ENCODE measurements around the gene PRRC2A.
A peak's percentile ranks its signal among the peaks of the same experiment; 100 is the strongest.

The PRRC2A gene

DNA sequence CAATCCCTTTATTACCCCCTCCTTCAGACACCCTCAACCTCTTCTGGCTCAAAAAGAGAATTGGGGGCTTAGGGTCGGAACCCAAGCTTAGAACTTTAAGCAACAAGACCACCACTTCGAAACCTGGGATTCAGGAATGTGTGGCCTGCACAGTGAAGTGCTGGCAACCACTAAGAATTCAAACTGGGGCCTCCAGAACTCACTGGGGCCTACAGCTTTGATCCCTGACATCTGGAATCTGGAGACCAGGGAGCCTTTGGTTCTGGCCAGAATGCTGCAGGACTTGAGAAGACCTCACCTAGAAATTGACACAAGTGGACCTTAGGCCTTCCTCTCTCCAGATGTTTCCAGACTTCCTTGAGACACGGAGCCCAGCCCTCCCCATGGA, 42.9 kb upstream of the PRRC2A start:
- H3K9ac ChIP-seq (ENCODE audit: low read length in 5 of 5), result no peak overlapping the region
- H3K4me1 ChIP-seq (ENCODE audit: control insufficient read depth in 5 of 5, insufficient read depth in 5 of 5, low read length in 5 of 5), result peaks cover 4 to 50% (median 30%) of the 10 kb centered on the region in 5 donors
- H3K27me3 ChIP-seq (ENCODE audit: control insufficient read depth in 5 of 5, insufficient read depth in 4 of 5, low read length in 5 of 5), result peaks cover 0 to 4% (median under 1%) of the 10 kb centered on the region in 5 donors
- no peak overlapping the region for H3K27ac ChIP-seq (ENCODE audit: low read depth, low read length)
- H3K9me3 ChIP-seq (ENCODE audit: control insufficient read depth in 5 of 5, low read length in 5 of 5), result no peaks in the 10 kb centered on the region
- peaks cover 0 to 4% (median 0%) of the 10 kb centered on the region in 5 donors for H3K36me3 ChIP-seq (ENCODE audit: control insufficient read depth in 5 of 5, insufficient read depth in 5 of 5, low read length in 5 of 5)
- no peak overlapping the region for H3K4me3 ChIP-seq (ENCODE audit: low read depth in 1 of 5, low read length in 5 of 5)

DNA sequence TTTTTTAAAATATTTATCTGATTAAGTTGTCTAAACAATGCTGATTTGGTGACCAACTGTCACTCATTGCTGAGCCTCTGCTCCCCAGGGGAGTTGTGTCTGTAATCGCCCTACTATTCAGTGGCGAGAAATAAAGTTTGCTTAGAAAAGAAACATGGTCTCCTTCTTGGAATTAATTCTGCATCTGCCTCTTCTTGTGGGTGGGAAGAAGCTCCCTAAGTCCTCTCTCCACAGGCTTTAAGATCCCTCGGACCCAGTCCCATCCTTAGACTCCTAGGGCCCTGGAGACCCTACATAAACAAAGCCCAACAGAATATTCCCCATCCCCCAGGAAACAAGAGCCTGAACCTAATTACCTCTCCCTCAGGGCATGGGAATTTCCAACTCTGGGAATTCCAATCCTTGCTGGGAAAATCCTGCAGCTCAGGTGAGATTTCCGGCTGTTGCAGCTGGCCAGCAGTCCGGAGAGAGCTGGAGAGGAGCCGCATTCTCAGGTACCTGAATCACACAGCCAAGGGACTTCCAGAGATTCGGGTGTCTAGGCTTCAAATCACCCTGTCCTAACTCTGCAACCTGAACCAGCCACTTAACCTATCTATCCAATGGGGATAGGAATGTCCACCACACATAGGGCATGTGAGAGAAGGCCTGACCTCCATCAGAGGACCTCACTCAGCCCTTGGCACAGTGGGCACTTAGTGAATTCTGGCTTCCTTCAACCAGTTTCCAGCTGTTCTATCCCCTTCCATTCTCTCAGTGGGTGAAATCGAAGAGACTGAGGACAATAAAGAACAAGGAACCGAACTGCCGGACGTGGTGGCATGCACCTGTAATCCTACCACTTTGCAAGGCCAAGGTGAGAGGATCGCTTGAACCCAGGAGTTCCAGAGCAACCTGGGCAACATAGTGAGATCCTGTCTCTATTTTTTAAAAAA, 42.1 kb upstream of the PRRC2A start:
- Histone ChIP-seq H3K9me3 (ENCODE audit: control insufficient read depth in 5 of 5, low read length in 5 of 5) (no peaks in the 10 kb centered on the region), H3K4me1 (ENCODE audit: control insufficient read depth in 5 of 5, insufficient read depth in 5 of 5, low read length in 5 of 5) (peaks cover 5 to 54% (median 30%) of the 10 kb centered on the region in 5 donors), H3K9ac (ENCODE audit: low read length in 5 of 5) (no peak overlapping the region), H3K27me3 (ENCODE audit: control insufficient read depth in 5 of 5, insufficient read depth in 4 of 5, low read length in 5 of 5) (peaks cover 0 to 4% (median 0%) of the 10 kb centered on the region in 5 donors), H3K36me3 (ENCODE audit: control insufficient read depth in 5 of 5, insufficient read depth in 5 of 5, low read length in 5 of 5) (peaks cover 0 to 4% (median 0%) of the 10 kb centered on the region in 5 donors), H3K4me3 (ENCODE audit: low read depth in 1 of 5, low read length in 5 of 5) (no peak overlapping the region), H3K27ac (ENCODE audit: low read depth, low read length) (no peak overlapping the region)

DNA sequence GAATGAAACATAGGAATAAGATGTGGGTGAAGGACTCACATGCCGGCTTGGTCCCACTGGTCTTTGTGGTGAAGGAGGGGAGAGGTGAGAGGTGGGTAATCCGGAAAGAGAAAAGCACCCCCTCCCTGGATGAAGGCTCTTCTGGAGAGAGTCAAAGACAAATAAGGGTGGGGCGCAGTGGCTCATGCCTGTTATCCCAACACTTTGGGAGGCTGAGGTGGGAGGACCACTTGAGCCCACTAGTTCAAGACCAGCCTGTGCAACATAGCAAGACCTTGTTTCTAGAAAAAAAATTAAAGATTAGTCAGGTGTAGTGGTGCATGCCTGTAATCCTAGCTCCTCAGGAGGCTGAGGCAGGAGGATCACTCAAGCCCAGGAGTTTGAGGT, 41.4 kb upstream of the PRRC2A start:
- Histone ChIP-seq H3K9me3 (ENCODE audit: control insufficient read depth in 5 of 5, low read length in 5 of 5) (no peaks in the 10 kb centered on the region), H3K27ac (ENCODE audit: low read depth, low read length) (no peak overlapping the region), H3K4me1 (ENCODE audit: control insufficient read depth in 5 of 5, insufficient read depth in 5 of 5, low read length in 5 of 5) (peaks cover 5 to 54% (median 30%) of the 10 kb centered on the region in 5 donors), H3K36me3 (ENCODE audit: control insufficient read depth in 5 of 5, insufficient read depth in 5 of 5, low read length in 5 of 5) (peaks cover 0 to 4% (median 0%) of the 10 kb centered on the region in 5 donors), H3K4me3 (ENCODE audit: low read depth in 1 of 5, low read length in 5 of 5) (no peak overlapping the region), H3K27me3 (ENCODE audit: control insufficient read depth in 5 of 5, insufficient read depth in 4 of 5, low read length in 5 of 5) (peaks cover 0 to 4% (median 0%) of the 10 kb centered on the region in 5 donors), H3K9ac (ENCODE audit: low read length in 5 of 5) (no peak overlapping the region)

DNA sequence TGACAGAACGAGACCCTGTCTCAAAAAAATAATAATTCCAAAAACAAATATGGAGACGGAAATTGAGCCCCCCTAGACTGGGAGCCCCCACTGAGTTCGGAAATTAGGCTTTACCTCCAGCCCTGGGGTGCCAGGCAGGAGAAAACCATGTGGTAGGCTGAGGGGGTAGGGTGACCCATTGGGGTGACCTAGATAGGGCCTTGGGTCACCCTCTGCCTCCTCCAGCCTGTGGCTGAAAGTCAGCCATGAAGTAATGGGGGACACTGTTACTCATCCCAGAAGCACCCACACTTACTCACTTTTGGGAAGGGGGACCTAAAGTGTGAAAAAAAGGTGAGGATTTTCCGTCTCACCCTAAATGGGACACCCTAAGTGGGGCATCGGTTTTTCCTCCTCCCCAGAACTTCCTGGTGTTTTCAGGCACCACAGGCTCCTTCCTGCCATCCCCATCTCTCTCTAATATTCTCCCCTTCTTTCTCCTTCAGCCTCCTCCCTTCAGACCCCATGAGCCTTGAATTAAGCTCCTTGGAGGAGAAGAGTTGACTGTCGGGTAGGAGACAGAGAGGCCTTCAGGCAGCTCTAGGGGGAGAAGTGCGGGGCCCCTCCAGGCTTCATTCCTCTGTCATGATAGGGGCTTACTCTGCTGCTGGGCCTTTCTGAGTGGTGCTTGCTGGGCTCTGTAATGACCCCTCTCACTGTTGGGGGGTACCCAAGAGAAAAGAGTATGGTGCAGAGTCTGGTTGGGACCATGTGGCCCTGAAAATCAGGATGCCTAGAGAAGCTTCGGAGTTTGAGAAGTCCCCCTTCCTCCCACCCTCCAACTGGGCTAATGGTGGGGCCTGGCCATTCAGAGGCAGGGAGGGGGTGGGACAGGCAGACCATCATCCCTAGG, 40.7 kb upstream of the PRRC2A start:
- Histone ChIP-seq H3K27me3 (ENCODE audit: control insufficient read depth in 5 of 5, insufficient read depth in 4 of 5, low read length in 5 of 5) (peaks cover 0 to 4% (median 0%) of the 10 kb centered on the region in 5 donors), H3K36me3 (ENCODE audit: control insufficient read depth in 5 of 5, insufficient read depth in 5 of 5, low read length in 5 of 5) (peaks cover 0 to 4% (median 0%) of the 10 kb centered on the region in 5 donors), H3K9me3 (ENCODE audit: control insufficient read depth in 5 of 5, low read length in 5 of 5) (no peaks in the 10 kb centered on the region), H3K9ac (ENCODE audit: low read length in 5 of 5) (peak overlapping the region in 2 of 5 donors; percentile 23 to 94), H3K4me3 (ENCODE audit: low read depth in 1 of 5, low read length in 5 of 5) (peak overlapping the region in 1 of 5 donors; percentile 92), H3K4me1 (ENCODE audit: control insufficient read depth in 5 of 5, insufficient read depth in 5 of 5, low read length in 5 of 5) (peaks cover 5 to 54% (median 30%) of the 10 kb centered on the region in 5 donors), H3K27ac (ENCODE audit: low read depth, low read length) (no peak overlapping the region)

DNA sequence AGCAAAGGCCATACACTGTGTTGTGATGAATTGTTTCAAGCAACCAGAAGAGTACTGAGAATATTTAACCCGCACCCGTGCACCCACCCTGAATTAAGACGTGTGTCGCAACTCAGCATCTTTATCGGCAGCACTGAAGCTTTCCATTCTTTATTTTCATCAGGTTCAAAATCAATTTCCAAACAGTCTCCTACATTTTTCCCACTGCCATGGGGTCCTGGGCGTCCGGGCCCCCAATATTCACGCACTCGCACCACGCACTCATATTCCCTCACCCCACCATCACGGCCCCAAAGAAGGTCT, 40.1 kb upstream of the PRRC2A start:
- H3K9ac ChIP-seq (ENCODE audit: low read length in 5 of 5), result peak overlapping the region in 4 of 5 donors; percentile 1 to 96 (median 94)
- H3K4me3 ChIP-seq (ENCODE audit: low read depth in 1 of 5, low read length in 5 of 5), result peak overlapping the region; percentile 48 to 96 (median 89)
- peaks cover 0 to 3% (median 0%) of the 10 kb centered on the region in 5 donors for H3K27me3 ChIP-seq (ENCODE audit: control insufficient read depth in 5 of 5, insufficient read depth in 4 of 5, low read length in 5 of 5)
- H3K27ac ChIP-seq (ENCODE audit: low read depth, low read length), result no peak overlapping the region
- H3K36me3 ChIP-seq (ENCODE audit: control insufficient read depth in 5 of 5, insufficient read depth in 5 of 5, low read length in 5 of 5), result peaks cover 0 to 4% (median 0%) of the 10 kb centered on the region in 5 donors
- no peaks in the 10 kb centered on the region for H3K9me3 ChIP-seq (ENCODE audit: control insufficient read depth in 5 of 5, low read length in 5 of 5)
- peaks cover 5 to 53% (median 29%) of the 10 kb centered on the region in 5 donors for H3K4me1 ChIP-seq (ENCODE audit: control insufficient read depth in 5 of 5, insufficient read depth in 5 of 5, low read length in 5 of 5)

DNA sequence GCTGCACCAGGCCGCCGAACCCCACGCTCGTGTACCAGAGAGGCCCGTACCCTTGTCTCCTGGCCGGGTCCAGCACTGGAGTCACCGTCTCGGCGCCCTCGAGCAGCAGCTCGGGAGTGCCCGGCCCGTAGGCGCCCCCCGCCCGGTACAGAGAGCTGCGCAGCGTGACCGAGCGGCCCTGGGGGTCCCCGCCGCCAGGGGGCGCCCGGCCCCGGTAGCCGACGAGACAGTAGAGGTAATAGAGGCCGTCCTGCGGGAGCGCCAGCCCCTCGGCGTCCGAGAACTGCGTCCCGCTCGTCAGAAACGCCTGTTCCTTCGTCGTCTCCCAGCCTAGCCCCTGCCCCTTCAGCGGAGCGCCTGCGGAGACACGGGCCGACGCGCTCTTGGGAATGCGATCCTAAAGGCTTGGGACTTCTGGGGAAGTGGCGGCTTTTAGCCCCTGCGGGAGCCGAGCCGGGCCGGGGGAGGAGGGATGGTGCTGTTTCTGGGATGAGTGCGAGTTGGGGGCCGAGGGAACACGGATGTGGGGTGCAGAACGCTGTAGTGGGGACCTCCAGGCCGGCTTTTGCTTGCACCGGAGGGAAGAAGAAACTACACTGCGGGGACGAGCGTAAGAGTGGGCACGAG, 39.6 kb upstream of the PRRC2A start:
- Histone ChIP-seq H3K36me3 (ENCODE audit: control insufficient read depth in 5 of 5, insufficient read depth in 5 of 5, low read length in 5 of 5) (peaks cover 0 to 4% (median 0%) of the 10 kb centered on the region in 5 donors), H3K4me3 (ENCODE audit: low read depth in 1 of 5, low read length in 5 of 5) (peak overlapping the region; percentile 89 to 96 (median 92)), H3K4me1 (ENCODE audit: control insufficient read depth in 5 of 5, insufficient read depth in 5 of 5, low read length in 5 of 5) (peaks cover 5 to 53% (median 27%) of the 10 kb centered on the region in 5 donors), H3K27ac (ENCODE audit: low read depth, low read length) (peak overlapping the region; percentile 70), H3K27me3 (ENCODE audit: control insufficient read depth in 5 of 5, insufficient read depth in 4 of 5, low read length in 5 of 5) (peaks cover 0 to 4% (median 0%) of the 10 kb centered on the region in 5 donors), H3K9ac (ENCODE audit: low read length in 5 of 5) (peak overlapping the region; percentile 76 to 96 (median 93)), H3K9me3 (ENCODE audit: control insufficient read depth in 5 of 5, low read length in 5 of 5) (no peaks in the 10 kb centered on the region)

DNA sequence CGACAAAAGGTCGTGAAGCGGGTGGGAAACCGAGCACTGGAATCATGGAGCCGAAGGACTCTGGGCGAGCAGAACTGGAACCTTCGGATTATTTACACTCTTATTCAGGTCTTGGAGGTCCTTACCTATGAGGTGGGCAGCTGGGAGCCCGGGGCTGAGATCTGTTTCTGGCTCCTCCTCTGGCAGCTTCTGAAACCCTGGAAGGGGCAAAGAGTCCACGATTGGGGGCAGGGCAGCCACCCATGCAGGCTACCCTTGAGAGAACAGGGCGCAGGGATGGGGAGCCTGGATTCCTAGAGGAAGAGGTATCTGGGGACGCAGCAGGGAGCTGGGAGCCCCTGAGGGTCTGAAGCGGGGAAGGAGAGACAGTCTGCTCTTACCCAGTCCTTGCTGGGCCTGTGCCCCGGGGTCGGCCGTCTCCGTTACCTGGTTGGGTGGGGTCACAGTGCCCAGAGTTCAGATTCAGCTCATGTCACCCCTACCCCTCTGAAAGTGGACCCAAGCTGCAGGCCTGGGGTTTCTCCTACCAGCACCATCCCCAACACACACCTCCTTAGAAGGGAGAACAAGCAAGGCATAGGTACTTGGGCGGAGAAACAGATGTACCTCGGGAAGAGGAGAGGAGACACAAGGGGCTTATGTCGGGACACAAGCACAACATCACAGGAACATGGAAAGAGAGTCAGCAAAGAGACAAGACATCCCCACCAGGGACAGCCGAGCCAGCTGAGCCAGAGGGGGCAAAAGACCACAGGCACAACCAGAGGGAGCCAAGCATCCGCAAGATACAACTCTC, 38.9 kb upstream of the PRRC2A start:
- peak overlapping the region; percentile 89 to 96 (median 92) for H3K4me3 ChIP-seq (ENCODE audit: low read depth in 1 of 5, low read length in 5 of 5)
- peaks cover 0 to 6% (median 2%) of the 10 kb centered on the region in 5 donors for H3K27me3 ChIP-seq (ENCODE audit: control insufficient read depth in 5 of 5, insufficient read depth in 4 of 5, low read length in 5 of 5)
- H3K9me3 ChIP-seq (ENCODE audit: control insufficient read depth in 5 of 5, low read length in 5 of 5), result no peaks in the 10 kb centered on the region
- peak overlapping the region; percentile 76 to 96 (median 93) for H3K9ac ChIP-seq (ENCODE audit: low read length in 5 of 5)
- H3K4me1 ChIP-seq (ENCODE audit: control insufficient read depth in 5 of 5, insufficient read depth in 5 of 5, low read length in 5 of 5), result peaks cover 5 to 54% (median 27%) of the 10 kb centered on the region in 5 donors
- H3K27ac ChIP-seq (ENCODE audit: low read depth, low read length), result peak overlapping the region; percentile 70
- H3K36me3 ChIP-seq (ENCODE audit: control insufficient read depth in 5 of 5, insufficient read depth in 5 of 5, low read length in 5 of 5), result peaks cover 0 to 4% (median 0%) of the 10 kb centered on the region in 5 donors

DNA sequence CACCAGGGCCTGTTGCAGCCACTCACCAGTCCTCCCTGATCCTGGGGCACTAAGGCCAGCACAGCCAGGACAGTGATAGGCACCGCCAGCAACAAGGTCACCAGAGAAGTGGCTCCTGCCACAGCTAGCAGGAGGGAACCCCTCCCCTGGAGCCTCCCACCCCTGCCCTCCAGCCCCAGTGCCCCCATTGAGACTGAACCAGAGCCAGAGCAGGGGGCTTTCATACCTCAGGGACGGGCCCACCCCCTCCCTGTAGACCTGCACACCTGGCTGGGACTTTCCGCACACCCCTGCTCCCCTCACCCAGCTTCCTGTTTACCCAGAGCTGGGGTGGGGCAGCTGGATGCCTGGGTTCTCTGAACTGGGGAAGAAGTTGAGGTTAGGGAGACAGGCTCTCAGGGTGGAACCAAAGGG, 38.3 kb upstream of the PRRC2A start, which contains the start of gene LTB:
Gene LTB (minus strand): TSS at position 195 of the 414 bp plus-strand sequence. CDS start 7 bp downstream, at position 188.
- Histone ChIP-seq H3K36me3 (ENCODE audit: control insufficient read depth in 5 of 5, insufficient read depth in 5 of 5, low read length in 5 of 5) (no peaks in the 10 kb centered on the region), H3K27me3 (ENCODE audit: control insufficient read depth in 5 of 5, insufficient read depth in 4 of 5, low read length in 5 of 5) (peaks cover 0 to 9% (median 5%) of the 10 kb centered on the region in 5 donors), H3K9me3 (ENCODE audit: control insufficient read depth in 5 of 5, low read length in 5 of 5) (no peaks in the 10 kb centered on the region), H3K4me1 (ENCODE audit: control insufficient read depth in 5 of 5, insufficient read depth in 5 of 5, low read length in 5 of 5) (peaks cover 5 to 55% (median 27%) of the 10 kb centered on the region in 5 donors), H3K9ac (ENCODE audit: low read length in 5 of 5) (peak within 1 kb of the TSS; percentile 76 to 96 (median 93)), H3K27ac (ENCODE audit: low read depth, low read length) (peak within 1 kb of the TSS; percentile 70), H3K4me3 (ENCODE audit: low read depth in 1 of 5, low read length in 5 of 5) (peak within 1 kb of the TSS; percentile 89 to 96 (median 92))

DNA sequence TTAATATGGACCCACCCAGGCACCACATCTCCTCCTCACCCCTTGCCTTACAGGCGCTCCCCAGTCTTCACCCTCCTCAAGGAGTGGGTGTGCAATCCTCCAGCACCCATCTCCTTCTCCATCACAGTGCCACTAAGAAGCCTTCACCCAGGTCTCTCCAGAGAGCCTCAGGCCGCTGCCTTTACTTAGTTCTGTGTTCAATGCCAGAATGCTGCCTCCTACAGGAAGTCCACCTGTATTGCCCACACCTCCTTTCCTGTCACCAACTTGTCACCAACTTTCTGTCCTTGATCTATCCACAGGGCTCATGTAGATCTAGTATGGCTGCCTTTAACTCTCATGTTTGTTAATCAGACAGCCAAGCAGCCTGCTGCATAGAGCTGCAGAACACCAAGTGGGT, 35.0 kb upstream of the PRRC2A start:
- no peak overlapping the region for H3K27ac ChIP-seq (ENCODE audit: low read depth, low read length)
- H3K36me3 ChIP-seq (ENCODE audit: control insufficient read depth in 5 of 5, insufficient read depth in 5 of 5, low read length in 5 of 5), result no peaks in the 10 kb centered on the region
- H3K4me1 ChIP-seq (ENCODE audit: control insufficient read depth in 5 of 5, insufficient read depth in 5 of 5, low read length in 5 of 5), result peaks cover 5 to 67% (median 31%) of the 10 kb centered on the region in 5 donors

More for the DNA sequence above, 35.0 kb upstream of the PRRC2A start:
- Histone ChIP-seq H3K9me3 (ENCODE audit: control insufficient read depth in 5 of 5, low read length in 5 of 5) (no peaks in the 10 kb centered on the region), H3K27me3 (ENCODE audit: control insufficient read depth in 5 of 5, insufficient read depth in 4 of 5, low read length in 5 of 5) (peaks cover 0 to 9% (median 5%) of the 10 kb centered on the region in 5 donors), H3K9ac (ENCODE audit: low read length in 5 of 5) (no peak overlapping the region), H3K4me3 (ENCODE audit: low read depth in 1 of 5, low read length in 5 of 5) (no peak overlapping the region)

All from subcutaneous abdominal adipose tissue (tissue), 5 donors.